SK-N-SH (cell line): ENCODE data around the gene DAGLB.

ENCODE experiments used
- CTCF ChIP-seq: fragments of 200-600 bp; sonication (generic); IDR thresholded peaks from 2 replicates; pipeline ENCODE4 v1.6.1; 2017; ENCODE audit warnings: antibody characterized with exemption, mild to moderate bottlenecking, moderate library complexity
- EP300 ChIP-seq, 2 experiments: IDR thresholded peaks; 2 replicates each; pipeline versions ENCODE4 v1.4.0 to v1.6.1; 2012; ENCODE audit warnings: borderline replicate concordance in 1 of 2, low read depth in 1 of 2, low read length in 1 of 2
- EZH2phosphoT487 ChIP-seq: fragments of 200-600 bp; sonication (generic); IDR thresholded peaks from 2 replicates; pipeline ENCODE4 v1.6.1; 2017; ENCODE audit warnings: low read depth, mixed run types, mild to moderate bottlenecking, antibody characterized with exemption, moderate library complexity, borderline replicate concordance
- FOXM1 ChIP-seq: IDR thresholded peaks from 2 replicates; pipeline ENCODE4 v1.4.0; 2012; ENCODE audit warnings: low read depth, mild to moderate bottlenecking
- GABPA ChIP-seq: IDR thresholded peaks from 2 replicates; pipeline ENCODE4 v1.4.0; 2012; ENCODE audit warnings: low read depth, mild to moderate bottlenecking
- GATA2 ChIP-seq: sonication (generic); formaldehyde crosslinking; IDR thresholded peaks from 2 replicates; pipeline ENCODE4 v1.5.0; 2020; ENCODE audit warnings: mild to moderate bottlenecking, missing genetic modification reagents
- MXI1 ChIP-seq: IDR thresholded peaks from 2 replicates; pipeline ENCODE4 v1.6.1; 2012; ENCODE audit warnings: mild to moderate bottlenecking, low read depth, low read length, improper control_type of control experiment
- NFIC ChIP-seq: IDR thresholded peaks from 2 replicates; pipeline ENCODE4 v1.4.0; 2012; ENCODE audit warnings: borderline replicate concordance
- RAD21 ChIP-seq: IDR thresholded peaks from 2 replicates; pipeline ENCODE4 v1.6.1; 2012; ENCODE audit warnings: mild to moderate bottlenecking, low read length
- RXRA ChIP-seq: IDR thresholded peaks from 2 replicates; pipeline ENCODE4 v1.4.0; 2012; ENCODE audit warnings: low read depth, mild to moderate bottlenecking, borderline replicate concordance
- TAF1 ChIP-seq: IDR thresholded peaks from 2 replicates; pipeline ENCODE4 v1.6.1; 2012; ENCODE audit warnings: low read depth, mild to moderate bottlenecking, low read length, moderate library complexity, borderline replicate concordance
- TF ChIP-seq, protein P1 (sequence below): IDR thresholded peaks from 2 replicates; pipeline ENCODE4 v1.4.0; 2012; ENCODE audit warnings: low read depth

DNA sequence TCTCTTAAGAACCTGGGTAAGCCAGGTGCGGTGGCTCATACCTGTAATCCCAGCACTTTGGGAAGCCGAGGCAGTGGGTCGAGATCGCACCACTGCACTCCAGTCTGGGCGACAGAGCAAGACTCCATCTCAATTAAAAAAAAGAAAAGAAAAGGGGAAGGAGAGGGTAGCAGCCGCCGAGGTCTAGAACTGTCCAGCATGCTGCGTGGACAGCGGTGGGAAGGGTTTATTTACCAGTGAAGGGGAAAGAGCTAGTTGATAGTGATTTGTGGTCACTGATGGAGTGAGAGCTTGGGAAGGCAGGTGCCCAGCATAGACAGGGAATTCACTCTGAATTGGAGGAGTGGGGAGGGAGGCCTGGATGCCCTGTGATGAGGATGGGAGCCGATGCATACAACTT, 43.4 kb upstream of the DAGLB start:
- TF ChIP-seq CTCF = no peak
- no peak for TF ChIP-seq FOXM1
- no peak for TF ChIP-seq RAD21
- TF ChIP-seq EP300 (IDR thresholded peaks at IDR 0.05; ENCODE audit: borderline replicate concordance in 1 of 2, low read depth in 1 of 2, low read length in 1 of 2) = no peak
- no peak for TF ChIP-seq MXI1
- TF ChIP-seq TAF1 = no peak
- TF ChIP-seq EZH2phosphoT487 = no peak
- no peak for TF ChIP-seq GATA2 (CRISPR knock-in tag)
- TF ChIP-seq, protein P1, sequence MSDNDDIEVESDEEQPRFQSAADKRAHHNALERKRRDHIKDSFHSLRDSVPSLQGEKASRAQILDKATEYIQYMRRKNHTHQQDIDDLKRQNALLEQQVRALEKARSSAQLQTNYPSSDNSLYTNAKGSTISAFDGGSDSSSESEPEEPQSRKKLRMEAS = no peak
- no peak for TF ChIP-seq RXRA
- TF ChIP-seq GABPA = no peak
- TF ChIP-seq NFIC = no peak
